HepG2 (cell line): ENCODE data around the gene CYP19A1.

Experiments used
- CBX5 ChIP-seq: sonication (generic); formaldehyde crosslinking; IDR thresholded peaks from 2 replicates; pipeline ENCODE4 v1.4.0; 2020; ENCODE audit warnings: missing genetic modification reagents, borderline replicate concordance
- EZH2 ChIP-seq: conservative IDR thresholded peaks from 2 replicates; pipeline ENCODE4 v1.6.1; 2012; ENCODE audit warnings: mild to moderate bottlenecking, low read depth, low read length, moderate library complexity
- IRF2 ChIP-seq: IDR thresholded peaks from 2 replicates; pipeline ENCODE4 v1.6.1; 2018; ENCODE audit warnings: missing genetic modification reagents, missing compliant biosample characterization
- JDP2 ChIP-seq: sonication (generic); formaldehyde crosslinking; IDR thresholded peaks from 2 replicates; pipeline ENCODE4 v1.8.1; 2022; ENCODE audit warnings: missing genetic modification reagents, borderline replicate concordance
- NFE2L2 ChIP-seq: fragments of 150-350 bp; IDR thresholded peaks from 2 replicates; pipeline ENCODE4 v1.6.1; 2014; ENCODE audit warnings: low read length
- NFIC ChIP-seq: IDR thresholded peaks from 2 replicates; pipeline ENCODE4 v1.6.1; 2012; ENCODE audit warnings: mild to moderate bottlenecking, low read length, inconsistent platforms
- NR1H2 ChIP-seq: sonication (generic); formaldehyde crosslinking; IDR thresholded peaks from 2 replicates; pipeline ENCODE4 v1.8.1; 2022; ENCODE audit warnings: low read depth, missing genetic modification reagents, borderline replicate concordance
- RAD21 ChIP-seq: fragments of 450-650 bp; formaldehyde crosslinking; IDR thresholded peaks from 2 replicates; pipeline ENCODE4 v1.5.0; 2020; ENCODE audit warnings: mild to moderate bottlenecking
- ZBTB7A ChIP-seq: sonication (generic); formaldehyde crosslinking; IDR thresholded peaks from 2 replicates; pipeline ENCODE4 v1.8.0; 2022; ENCODE audit warnings: mild to moderate bottlenecking, missing genetic modification reagents
- ZNF615 ChIP-seq: sonication (generic); formaldehyde crosslinking; IDR thresholded peaks from 2 replicates; pipeline ENCODE4 v1.5.0; 2020; ENCODE audit warnings: mild to moderate bottlenecking, missing genetic modification reagents, borderline replicate concordance
- ZNF75D ChIP-seq: sonication (generic); formaldehyde crosslinking; IDR thresholded peaks from 2 replicates; pipeline ENCODE4 v1.8.1; 2023; ENCODE audit warnings: missing genetic modification reagents, mild to moderate bottlenecking, borderline replicate concordance
- TF ChIP-seq, protein P1 (sequence below): sonication (generic); formaldehyde crosslinking; IDR thresholded peaks from 2 replicates; pipeline ENCODE4 v1.5.0; 2020; ENCODE audit warnings: mild to moderate bottlenecking, missing genetic modification reagents, moderate library complexity
- TF ChIP-seq, protein P2 (sequence below): sonication (generic); formaldehyde crosslinking; IDR thresholded peaks from 2 replicates; pipeline ENCODE4 v1.8.1; 2022; ENCODE audit warnings: mild to moderate bottlenecking, missing genetic modification reagents

DNA sequence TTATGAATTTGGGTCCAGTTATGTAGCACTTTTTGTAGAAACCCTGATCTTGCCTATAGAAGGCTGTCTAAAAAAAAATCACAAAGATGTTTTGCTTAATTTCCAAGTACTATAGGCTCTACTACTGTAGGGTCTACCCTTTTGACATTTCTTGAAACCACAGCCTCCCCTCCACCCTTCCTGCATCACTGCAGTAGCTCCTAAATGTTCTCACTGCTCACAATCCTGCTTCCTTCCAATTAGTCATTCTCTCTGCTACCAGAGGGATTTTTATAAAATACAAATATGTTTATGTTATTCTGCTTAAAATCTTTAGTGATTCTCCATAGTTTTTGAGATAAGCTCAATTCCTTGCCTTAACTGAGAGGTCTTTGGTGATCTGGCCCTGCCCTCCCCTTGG lies 114.0 kb downstream of the CYP19A1 start:
- TF ChIP-seq CBX5 (CRISPR knock-in tag) (no peak), ZBTB7A (no peak), IRF2 (CRISPR knock-in tag) (no peak), ZNF75D (CRISPR knock-in tag) (no peak), NR1H2 (CRISPR knock-in tag) (no peak), NFIC (no peak), EZH2 (no peak), NFE2L2 (no peak), RAD21 (CRISPR knock-in tag) (no peak), JDP2 (CRISPR knock-in tag) (no peak), ZNF615 (CRISPR knock-in tag) (no peak)
- TF ChIP-seq, protein P1, sequence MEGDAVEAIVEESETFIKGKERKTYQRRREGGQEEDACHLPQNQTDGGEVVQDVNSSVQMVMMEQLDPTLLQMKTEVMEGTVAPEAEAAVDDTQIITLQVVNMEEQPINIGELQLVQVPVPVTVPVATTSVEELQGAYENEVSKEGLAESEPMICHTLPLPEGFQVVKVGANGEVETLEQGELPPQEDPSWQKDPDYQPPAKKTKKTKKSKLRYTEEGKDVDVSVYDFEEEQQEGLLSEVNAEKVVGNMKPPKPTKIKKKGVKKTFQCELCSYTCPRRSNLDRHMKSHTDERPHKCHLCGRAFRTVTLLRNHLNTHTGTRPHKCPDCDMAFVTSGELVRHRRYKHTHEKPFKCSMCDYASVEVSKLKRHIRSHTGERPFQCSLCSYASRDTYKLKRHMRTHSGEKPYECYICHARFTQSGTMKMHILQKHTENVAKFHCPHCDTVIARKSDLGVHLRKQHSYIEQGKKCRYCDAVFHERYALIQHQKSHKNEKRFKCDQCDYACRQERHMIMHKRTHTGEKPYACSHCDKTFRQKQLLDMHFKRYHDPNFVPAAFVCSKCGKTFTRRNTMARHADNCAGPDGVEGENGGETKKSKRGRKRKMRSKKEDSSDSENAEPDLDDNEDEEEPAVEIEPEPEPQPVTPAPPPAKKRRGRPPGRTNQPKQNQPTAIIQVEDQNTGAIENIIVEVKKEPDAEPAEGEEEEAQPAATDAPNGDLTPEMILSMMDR (CRISPR knock-in tag), result no peak
- TF ChIP-seq, protein P2, sequence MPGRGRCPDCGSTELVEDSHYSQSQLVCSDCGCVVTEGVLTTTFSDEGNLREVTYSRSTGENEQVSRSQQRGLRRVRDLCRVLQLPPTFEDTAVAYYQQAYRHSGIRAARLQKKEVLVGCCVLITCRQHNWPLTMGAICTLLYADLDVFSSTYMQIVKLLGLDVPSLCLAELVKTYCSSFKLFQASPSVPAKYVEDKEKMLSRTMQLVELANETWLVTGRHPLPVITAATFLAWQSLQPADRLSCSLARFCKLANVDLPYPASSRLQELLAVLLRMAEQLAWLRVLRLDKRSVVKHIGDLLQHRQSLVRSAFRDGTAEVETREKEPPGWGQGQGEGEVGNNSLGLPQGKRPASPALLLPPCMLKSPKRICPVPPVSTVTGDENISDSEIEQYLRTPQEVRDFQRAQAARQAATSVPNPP, result no peak
